SK-N-SH (cell line): ENCODE data around the gene TMCO4. TPM values are rescaled to one million over a fixed set of nuclear protein-coding genes. Genes with fewer than 3 reads are reported as not detected.

Experiments
- CTCF ChIA-PET: fragments of 300-600, 350-600 bp; formaldehyde crosslinking; extraction: SDS; loops from one replicate; lab custom pipeline; 2021; lab: Yijun Ruan, JAX
- POLR2A ChIA-PET: fragments of 350-600 bp; sonication (Branson Sonifier 250); formaldehyde crosslinking; extraction: SDS; loops from one replicate; lab custom pipeline; 2020; ENCODE audit warnings: antibody characterized with exemption, inconsistent platforms; lab: Yijun Ruan, JAX
- DNase-seq: peaks from one replicate; pipeline ENCODE4 v3.0.0; 2012
- H2AFZ ChIP-seq: fragments of 200-600 bp; sonication (generic); 2 replicates; pipeline ENCODE4 v1.8.1; 2016; ENCODE audit warnings: antibody characterized with exemption, mild to moderate bottlenecking, low read depth
- H3F3A ChIP-seq: fragments of 200-600 bp; sonication (generic); replicated peaks from 2 replicates; pipeline ENCODE3; 2016; ENCODE audit warnings: antibody characterized with exemption, mild to moderate bottlenecking; ENCODE audit not compliant: insufficient read depth
- H3K27ac ChIP-seq, 2 experiments: fragments of 200-500 bp in 1 of 2; fragments of 200-600 bp in 1 of 2; sonication (Bioruptor generic) in 1 of 2; sonication (generic), shearing (Covaris generic) in 1 of 2; 2 replicates each; pipeline versions ENCODE4 v1.5.1 to v1.6.1; 2014 to 2016; ENCODE audit warnings: low read depth in 2 of 2, inconsistent platforms in 1 of 2, low read length in 1 of 2, mild to moderate bottlenecking in 1 of 2, mixed read lengths in 1 of 2
- H3K27me3 ChIP-seq: fragments of 200-600 bp; sonication (generic), shearing (Covaris generic); 2 replicates; pipeline ENCODE4 v1.6.1; 2016; ENCODE audit warnings: mixed run types; ENCODE audit not compliant: insufficient read depth
- H3K36me3 ChIP-seq, 2 experiments: fragments of 200-500 bp in 1 of 2; fragments of 200-600 bp in 1 of 2; sonication (Bioruptor generic) in 1 of 2; sonication (generic) in 1 of 2; replicated peaks in 1 of 2; 2 replicates each; pipeline versions ENCODE3 to v1.5.1; 2014 to 2016; ENCODE audit warnings: low read length in 1 of 2, mild to moderate bottlenecking in 1 of 2; ENCODE audit not compliant: insufficient read depth in 2 of 2, control insufficient read depth in 1 of 2
- H3K4me1 ChIP-seq, 2 experiments: fragments of 200-500 bp in 1 of 2; fragments of 200-600 bp in 1 of 2; sonication (Bioruptor generic) in 1 of 2; sonication (generic), shearing (Covaris generic) in 1 of 2; 2 replicates each; pipeline versions ENCODE4 v1.5.1 to v1.6.1; 2014 to 2016; ENCODE audit warnings: low read depth in 1 of 2, low read length in 1 of 2, mixed run types in 1 of 2; ENCODE audit not compliant: insufficient read depth in 2 of 2, control insufficient read depth in 1 of 2
- H3K4me2 ChIP-seq: fragments of 200-600 bp; sonication (generic), shearing (Covaris generic); 2 replicates; pipeline ENCODE4 v1.6.1; 2017; ENCODE audit warnings: mixed run types
- H3K4me3 ChIP-seq, 2 experiments: fragments of 200-500 bp in 1 of 2; fragments of 200-600 bp in 1 of 2; sonication (Bioruptor generic) in 1 of 2; sonication (generic), shearing (Covaris generic) in 1 of 2; 2 replicates each; pipeline versions ENCODE4 v1.5.1 to v1.8.1; 2014 to 2016; ENCODE audit warnings: low read depth in 2 of 2, inconsistent platforms in 1 of 2, low read length in 1 of 2, mild to moderate bottlenecking in 1 of 2, mixed read lengths in 1 of 2, moderate library complexity in 1 of 2
- H3K79me2 ChIP-seq: fragments of 200-600 bp; sonication (generic); 2 replicates; pipeline ENCODE4 v1.8.1; 2017; ENCODE audit warnings: mild to moderate bottlenecking; ENCODE audit not compliant: insufficient read depth
- H3K9ac ChIP-seq: fragments of 200-600 bp; sonication (generic); 2 replicates; pipeline ENCODE4 v1.6.1; 2017; ENCODE audit warnings: mixed run types
- H3K9me2 ChIP-seq: fragments of 200-600 bp; sonication (generic); 2 replicates; pipeline ENCODE4 v1.6.1; 2017; ENCODE audit warnings: mixed run types
- H3K9me3 ChIP-seq: fragments of 200-600 bp; sonication (generic); 2 replicates; pipeline ENCODE4 v1.6.1; 2017; ENCODE audit warnings: mixed run types, mild to moderate bottlenecking, moderate library complexity
- H4K20me1 ChIP-seq: fragments of 200-600 bp; sonication (generic); 2 replicates; pipeline ENCODE4 v1.6.1; 2017; ENCODE audit warnings: mild to moderate bottlenecking, mixed run types; ENCODE audit not compliant: insufficient read depth
- CHD2 ChIP-seq: fragments of 150-350 bp; IDR thresholded peaks from 2 replicates; pipeline ENCODE4 v1.6.1; 2018; ENCODE audit warnings: low read length; ENCODE audit not compliant: partially characterized antibody
- CTCF ChIP-seq: fragments of 200-600 bp; sonication (generic); IDR thresholded peaks from 2 replicates; pipeline ENCODE4 v1.6.1; 2017; ENCODE audit warnings: antibody characterized with exemption, mild to moderate bottlenecking, moderate library complexity
- EP300 ChIP-seq, 2 experiments: IDR thresholded peaks; 2 replicates each; pipeline versions ENCODE4 v1.4.0 to v1.6.1; 2012; ENCODE audit warnings: borderline replicate concordance in 1 of 2, low read depth in 1 of 2, low read length in 1 of 2
- EZH2phosphoT487 ChIP-seq: fragments of 200-600 bp; sonication (generic); IDR thresholded peaks from 2 replicates; pipeline ENCODE4 v1.6.1; 2017; ENCODE audit warnings: low read depth, mixed run types, mild to moderate bottlenecking, antibody characterized with exemption, moderate library complexity, borderline replicate concordance
- FOXJ3 ChIP-seq: sonication (generic); formaldehyde crosslinking; IDR thresholded peaks from 2 replicates; pipeline ENCODE4 v1.5.1; 2020; ENCODE audit warnings: mild to moderate bottlenecking, missing genetic modification reagents
- JUND ChIP-seq: IDR thresholded peaks from 2 replicates; pipeline ENCODE4 v1.4.0; 2012
- MEF2A ChIP-seq: IDR thresholded peaks from 2 replicates; pipeline ENCODE4 v1.4.0; 2012; ENCODE audit warnings: low read depth, borderline replicate concordance
- MXI1 ChIP-seq: IDR thresholded peaks from 2 replicates; pipeline ENCODE4 v1.6.1; 2012; ENCODE audit warnings: mild to moderate bottlenecking, low read depth, low read length, improper control_type of control experiment
- NRF1 ChIP-seq: IDR thresholded peaks from 2 replicates; pipeline ENCODE4 v1.6.1; 2012; ENCODE audit warnings: low read depth, mild to moderate bottlenecking, low read length
- RAD21 ChIP-seq: IDR thresholded peaks from 2 replicates; pipeline ENCODE4 v1.6.1; 2012; ENCODE audit warnings: mild to moderate bottlenecking, low read length
- REST ChIP-seq: IDR thresholded peaks from 2 replicates; pipeline ENCODE4 v1.6.1; 2012; ENCODE audit warnings: mild to moderate bottlenecking, low read depth, low read length, moderate library complexity
- SIN3A ChIP-seq: IDR thresholded peaks from 2 replicates; pipeline ENCODE4 v1.6.1; 2012; ENCODE audit warnings: low read depth, mild to moderate bottlenecking, low read length, moderate library complexity, borderline replicate concordance
- TCF12 ChIP-seq: IDR thresholded peaks from 2 replicates; pipeline ENCODE4 v1.4.0; 2012
- TEAD4 ChIP-seq: IDR thresholded peaks from 2 replicates; pipeline ENCODE4 v1.4.0; 2012; ENCODE audit warnings: mild to moderate bottlenecking, borderline replicate concordance; ENCODE audit not compliant: insufficient read depth
- YY1 ChIP-seq: IDR thresholded peaks from 2 replicates; pipeline ENCODE4 v1.4.0; 2012; ENCODE audit warnings: low read depth, mild to moderate bottlenecking
- ZBTB33 ChIP-seq: IDR thresholded peaks from 2 replicates; pipeline ENCODE4 v1.4.0; 2012; ENCODE audit warnings: low read depth, borderline replicate concordance
- WGBS: methylation state at CpG from one replicate; pipeline ENCODE4 v1.1.6; 2017; ENCODE audit warnings: low lambda C conversion rate; 5-methylcytosine and 5-hydroxymethylcytosine counted together
- polyA plus RNA-seq, 3 experiments: library from polyadenylated mRNA; depleted of rRNA; stranded (reverse); fragments of >200 nt; gene quantifications; 2 replicates each; pipeline ENCODE4 v1.2.3, GENCODE V29; 2012

TMCO4 gene
- polyA plus RNA-seq, 1 of the 3 experiments (the other 2 are of a cell fraction): 4.2 TPM

GRCh38 chr1:19831441-19831840, 31.7 kb upstream of the TMCO4 start:
- H3K27ac ChIP-seq: no peak overlapping the region
- no peaks in the 10 kb centered on the region for H3K79me2 ChIP-seq
- H3K9me2 ChIP-seq: no peaks in the 10 kb centered on the region
- H3K36me3 ChIP-seq: no peaks in the 10 kb centered on the region
- WGBS: 29% methylated on average over 3 of the region's 3 CpGs
- H3K4me2 ChIP-seq: no peak overlapping the region
- no peak overlapping the region for H3K9ac ChIP-seq
- H2AFZ ChIP-seq: no peak overlapping the region
- ChIA-PET POLR2A (no interaction called here), CTCF (interaction anchor here (0.8 to 1.2 kb wide), 3 partner anchors 27 to 170 kb away, joined by 3 to 4 read pairs (median 3); no protein-coding TSS in a partner anchor)
- DNase-seq: no peak
- no peak overlapping the region for H3K4me3 ChIP-seq
- TF ChIP-seq YY1 (no peak), TEAD4 (no peak), EZH2phosphoT487 (no peak), MEF2A (no peak), REST (no peak)
- no peaks in the 10 kb centered on the region for H3F3A ChIP-seq
- no peaks in the 10 kb centered on the region for H4K20me1 ChIP-seq
- H3K9me3 ChIP-seq: no peaks in the 10 kb centered on the region
- H3K27me3 ChIP-seq: no peaks in the 10 kb centered on the region
- no peaks in the 10 kb centered on the region for H3K4me1 ChIP-seq

GRCh38 chr1:19828546-19828945, 28.8 kb upstream of the TMCO4 start:
- Histone ChIP-seq H3K4me3 (no peak overlapping the region), H2AFZ (no peak overlapping the region), H3K4me1 (no peaks in the 10 kb centered on the region), H3K4me2 (no peak overlapping the region), H3K9me3 (no peaks in the 10 kb centered on the region), H3K36me3 (no peaks in the 10 kb centered on the region), H3K9me2 (no peaks in the 10 kb centered on the region), H3K9ac (no peak overlapping the region), H4K20me1 (no peaks in the 10 kb centered on the region), H3K27ac (no peak overlapping the region), H3K27me3 (no peaks in the 10 kb centered on the region), H3F3A (no peaks in the 10 kb centered on the region), H3K79me2 (no peaks in the 10 kb centered on the region)
- DNase-seq: no peak
- WGBS: 41% methylated on average over 3 of the region's 3 CpGs
- ChIA-PET CTCF (no interaction called here), POLR2A (no interaction called here)
- TF ChIP-seq TCF12 (no peak), EP300 (IDR thresholded peaks at IDR 0.05; ENCODE audit: borderline replicate concordance in 1 of 2, low read depth in 1 of 2, low read length in 1 of 2) (no peak), RAD21 (no peak), REST (no peak), MEF2A (no peak), FOXJ3 (CRISPR knock-in tag) (no peak), NRF1 (no peak), TEAD4 (no peak), ZBTB33 (no peak), JUND (no peak), CHD2 (no peak), SIN3A (no peak), CTCF (no peak), MXI1 (no peak), YY1 (no peak)
